Uterus (tissue), 4 donors: Measurements from ENCODE around the gene PGBD5. TPM values are rescaled to one million over a fixed set of nuclear protein-coding genes. Genes with fewer than 3 reads are reported as not detected.
A peak's percentile ranks its signal among the peaks of the same experiment; 100 is the strongest.

Experiments used
- DNase-seq, 2 donors: peaks; one replicate each; pipeline ENCODE4 v3.0.0-alpha.2; 2019 to 2020
- H3K27ac ChIP-seq, 2 donors: fragments of 200-600 bp; sonication (generic); 1 replicate in 1 of 2; 2 replicates in 1 of 2; pipeline ENCODE4 v1.5.1; 2016 to 2018
- H3K27me3 ChIP-seq, 2 donors: fragments of 200-600 bp; sonication (generic); one replicate each; pipeline ENCODE4 v1.5.1; 2018 to 2019; ENCODE audit warnings: control low read depth in 1 of 2
- H3K36me3 ChIP-seq, 2 donors: fragments of 200-600 bp; sonication (generic); one replicate each; pipeline ENCODE4 v1.5.1; 2019; ENCODE audit warnings: control low read depth in 1 of 2
- H3K4me1 ChIP-seq, 2 donors: fragments of 200-600 bp; sonication (generic); one replicate each; pipeline ENCODE4 v1.5.1; 2018 to 2019; ENCODE audit warnings: control low read depth in 1 of 2
- H3K4me3 ChIP-seq, 2 donors: fragments of 200-600 bp; sonication (generic); 1 replicate in 1 of 2; 2 replicates in 1 of 2; pipeline ENCODE4 v1.5.1; 2018 to 2019; ENCODE audit warnings: mild to moderate bottlenecking in 1 of 2
- H3K9me3 ChIP-seq, 2 donors: fragments of 200-600 bp; sonication (generic); one replicate each; pipeline ENCODE4 v1.5.1; 2019; ENCODE audit warnings: control low read depth in 1 of 2
- POLR2A ChIP-seq, 2 donors: fragments of 450-650 bp; IDR thresholded peaks; one replicate each; pipeline ENCODE4 v1.6.1; 2016; ENCODE audit warnings: antibody characterized with exemption in 2 of 2, mild to moderate bottlenecking in 1 of 2, moderate library complexity in 1 of 2
- intact Hi-C: fragments of 100-400 bp; cut with DNase I; formaldehyde crosslinking; loops from one replicate; pipeline ENCODE4 v1.15.1; 2023; ENCODE audit warnings: low total_unique reads
- total RNA-seq, 4 donors: library from RNA; depleted of rRNA in 3 of 4; stranded (reverse); fragments of >200 nt in 3 of 4; gene quantifications; one replicate each; pipeline versions ENCODE4 v1.1.0 to v1.2.4, GENCODE V29; 2014 to 2023
- TF ChIP-seq, protein P1 (sequence below), 4 experiments: fragments of 200-600 bp in 2 of 4; fragments of 450-650 bp in 2 of 4; sonication (generic) in 2 of 4; IDR thresholded peaks; one replicate each; pipeline ENCODE4 v1.5.1; 2016 to 2019; ENCODE audit warnings: antibody characterized with exemption in 4 of 4, mild to moderate bottlenecking in 2 of 4, moderate library complexity in 1 of 4
- donor health status: DM: yes; HTN: yes; CAD: no.

PGBD5 gene
- total RNA-seq, 4 donors from 2014 or later, result under 0.01 to 0.69 (median 0.11) TPM

DNA sequence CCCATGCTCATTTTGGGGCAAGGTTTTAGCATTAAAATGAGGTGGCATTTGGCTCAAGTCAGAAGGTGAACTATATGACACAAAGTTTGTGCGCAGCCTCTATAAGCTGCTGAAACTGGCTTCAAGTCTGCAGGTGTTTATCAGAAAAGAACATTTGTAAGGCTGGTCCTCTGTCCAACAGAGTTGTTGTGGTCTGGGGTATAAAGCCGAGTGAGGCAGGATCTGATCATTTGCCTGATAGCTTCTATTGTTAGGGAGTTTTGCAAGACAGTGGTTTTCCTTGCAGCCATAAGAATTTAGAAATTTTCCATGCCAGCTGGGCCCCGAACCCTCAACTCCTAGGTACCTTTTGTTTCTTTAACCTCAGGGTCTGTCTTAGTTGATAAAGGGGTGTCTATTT, 130.8 kb downstream of the PGBD5 start:
- intact Hi-C loops, result no loop called here
- Histone ChIP-seq H3K4me1 (no peaks in the 10 kb centered on the region), H3K36me3 (no peaks in the 10 kb centered on the region), H3K9me3 (no peaks in the 10 kb centered on the region), H3K27ac (no peak overlapping the region), H3K4me3 (no peak overlapping the region), H3K27me3 (no peaks in the 10 kb centered on the region)
- DNase-seq, result no peak
- TF ChIP-seq POLR2A (IDR thresholded peaks at IDR 0.05), result no peak
- TF ChIP-seq, protein P1, sequence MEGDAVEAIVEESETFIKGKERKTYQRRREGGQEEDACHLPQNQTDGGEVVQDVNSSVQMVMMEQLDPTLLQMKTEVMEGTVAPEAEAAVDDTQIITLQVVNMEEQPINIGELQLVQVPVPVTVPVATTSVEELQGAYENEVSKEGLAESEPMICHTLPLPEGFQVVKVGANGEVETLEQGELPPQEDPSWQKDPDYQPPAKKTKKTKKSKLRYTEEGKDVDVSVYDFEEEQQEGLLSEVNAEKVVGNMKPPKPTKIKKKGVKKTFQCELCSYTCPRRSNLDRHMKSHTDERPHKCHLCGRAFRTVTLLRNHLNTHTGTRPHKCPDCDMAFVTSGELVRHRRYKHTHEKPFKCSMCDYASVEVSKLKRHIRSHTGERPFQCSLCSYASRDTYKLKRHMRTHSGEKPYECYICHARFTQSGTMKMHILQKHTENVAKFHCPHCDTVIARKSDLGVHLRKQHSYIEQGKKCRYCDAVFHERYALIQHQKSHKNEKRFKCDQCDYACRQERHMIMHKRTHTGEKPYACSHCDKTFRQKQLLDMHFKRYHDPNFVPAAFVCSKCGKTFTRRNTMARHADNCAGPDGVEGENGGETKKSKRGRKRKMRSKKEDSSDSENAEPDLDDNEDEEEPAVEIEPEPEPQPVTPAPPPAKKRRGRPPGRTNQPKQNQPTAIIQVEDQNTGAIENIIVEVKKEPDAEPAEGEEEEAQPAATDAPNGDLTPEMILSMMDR (IDR thresholded peaks at IDR 0.05), result no peak

DNA sequence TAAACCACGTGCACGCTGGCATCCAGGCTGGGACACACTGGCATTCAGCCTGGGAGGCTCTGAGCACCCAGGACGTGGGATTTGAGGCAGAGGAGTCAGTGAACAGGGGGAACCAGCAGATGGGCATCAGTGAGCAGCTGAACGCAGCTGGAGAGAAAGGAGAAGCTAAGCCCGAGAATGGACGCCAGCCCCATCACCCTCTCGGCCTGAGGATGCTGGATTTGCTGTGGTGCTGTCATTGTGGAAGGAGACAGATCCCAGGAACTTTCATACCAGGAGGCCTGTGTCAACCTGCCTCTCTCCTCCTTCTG, 132.8 kb downstream of the PGBD5 start:
- Histone ChIP-seq H3K4me3 (no peak overlapping the region), H3K27me3 (no peaks in the 10 kb centered on the region), H3K27ac (no peak overlapping the region), H3K4me1 (no peaks in the 10 kb centered on the region), H3K9me3 (no peaks in the 10 kb centered on the region), H3K36me3 (no peaks in the 10 kb centered on the region)
- DNase-seq, result peak in 1 of 2 donors; percentile 5
- intact Hi-C loops, result no loop called here
- TF ChIP-seq, protein P1 (IDR thresholded peaks at IDR 0.05), result no peak
- no peak for TF ChIP-seq POLR2A (IDR thresholded peaks at IDR 0.05)

DNA sequence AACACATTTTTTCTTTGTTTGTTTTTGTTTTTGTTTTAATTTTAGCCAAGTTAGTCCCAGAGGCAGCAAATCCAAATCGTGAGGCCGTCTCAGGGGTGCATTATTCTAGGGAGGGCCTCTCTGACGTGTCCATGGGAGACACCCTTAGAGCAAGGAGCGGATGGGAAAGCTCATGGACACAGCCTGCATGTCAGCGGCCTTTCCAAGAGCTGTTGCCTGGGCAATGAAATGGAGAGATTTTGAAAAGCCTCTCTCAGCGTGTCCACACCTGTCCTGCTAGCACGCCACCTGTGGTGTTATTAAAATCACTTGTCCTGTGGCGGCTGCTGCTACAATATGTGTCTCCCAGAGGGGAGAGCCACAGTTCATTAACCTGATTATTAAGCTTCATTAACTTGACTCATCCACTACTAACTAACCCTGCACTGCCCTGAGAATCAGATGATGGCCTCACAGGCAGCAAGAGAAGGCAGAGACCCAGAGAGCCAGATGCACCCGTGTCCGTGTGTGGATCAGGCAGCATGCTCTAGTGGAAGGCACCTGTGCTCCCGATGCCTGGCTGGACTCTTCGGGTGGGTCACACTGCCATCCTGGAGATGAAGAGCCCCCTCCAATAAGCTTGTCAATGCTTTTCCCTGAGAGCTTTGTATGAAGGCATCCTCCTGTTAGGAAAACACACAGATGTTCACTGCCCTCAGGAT, 133.3 kb downstream of the PGBD5 start:
- no peak for TF ChIP-seq POLR2A (IDR thresholded peaks at IDR 0.05)
- TF ChIP-seq, protein P1 (IDR thresholded peaks at IDR 0.05), result no peak
- H3K27me3 ChIP-seq, result no peaks in the 10 kb centered on the region
- H3K36me3 ChIP-seq, result no peaks in the 10 kb centered on the region
- intact Hi-C loops, result no loop called here
- H3K4me1 ChIP-seq, result no peaks in the 10 kb centered on the region
- no peak overlapping the region for H3K4me3 ChIP-seq
- no peaks in the 10 kb centered on the region for H3K9me3 ChIP-seq
- no peak overlapping the region for H3K27ac ChIP-seq
- peak in 1 of 2 donors; percentile 7 for DNase-seq

DNA sequence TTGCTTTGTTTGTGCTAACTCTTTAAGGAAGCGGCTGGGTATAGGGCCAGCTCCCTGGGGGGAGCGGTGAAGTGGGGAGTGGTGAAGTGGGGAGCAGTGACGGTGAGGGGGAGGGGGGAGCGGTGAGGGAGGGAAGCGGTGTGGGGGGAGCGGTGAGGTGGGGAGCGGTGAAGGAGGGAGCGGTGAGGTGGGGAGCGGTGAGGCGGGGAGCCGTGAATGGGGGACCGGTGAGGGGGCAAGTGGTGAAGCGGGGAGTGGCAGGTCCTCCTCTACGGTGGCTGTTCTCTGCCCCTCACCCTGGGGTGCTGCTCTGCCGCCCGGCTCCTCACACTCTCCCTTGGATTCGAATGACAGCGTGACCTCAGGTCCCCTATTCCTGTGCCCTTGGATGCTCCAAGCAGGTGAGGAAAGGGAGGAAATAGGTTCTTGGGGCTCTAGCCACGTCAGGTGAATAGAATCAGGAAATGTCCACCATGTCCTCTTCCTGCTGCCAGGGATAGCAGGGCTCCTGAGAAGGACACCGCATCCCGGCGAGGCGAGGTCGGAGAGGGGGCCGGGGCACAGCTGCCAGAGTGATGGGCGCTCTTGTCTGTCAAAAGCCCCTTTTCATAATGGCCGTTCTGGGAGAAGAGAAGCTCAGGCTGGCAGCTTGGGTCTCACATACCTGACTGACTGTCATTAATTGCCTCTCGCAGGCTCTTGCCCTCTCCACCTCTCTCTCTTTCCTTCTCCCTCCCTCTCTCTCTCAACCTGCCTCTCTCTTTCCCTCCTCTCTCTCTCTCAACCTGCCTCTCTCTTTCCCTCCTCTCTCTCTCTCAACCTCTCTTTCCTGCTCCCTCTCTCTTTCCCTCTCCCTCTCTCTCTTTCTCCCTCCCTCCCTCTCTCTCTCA, 134.2 kb downstream of the PGBD5 start:
- H3K4me1 ChIP-seq, result no peaks in the 10 kb centered on the region
- DNase-seq, result peak in 1 of 2 donors; percentile 4
- H3K27ac ChIP-seq, result no peak overlapping the region
- H3K27me3 ChIP-seq, result no peaks in the 10 kb centered on the region
- TF ChIP-seq, protein P1 (IDR thresholded peaks at IDR 0.05), result no peak
- TF ChIP-seq POLR2A (IDR thresholded peaks at IDR 0.05), result no peak
- H3K4me3 ChIP-seq, result no peak overlapping the region
- H3K36me3 ChIP-seq, result no peaks in the 10 kb centered on the region
- intact Hi-C loops, result no loop called here
- H3K9me3 ChIP-seq, result no peaks in the 10 kb centered on the region

DNA sequence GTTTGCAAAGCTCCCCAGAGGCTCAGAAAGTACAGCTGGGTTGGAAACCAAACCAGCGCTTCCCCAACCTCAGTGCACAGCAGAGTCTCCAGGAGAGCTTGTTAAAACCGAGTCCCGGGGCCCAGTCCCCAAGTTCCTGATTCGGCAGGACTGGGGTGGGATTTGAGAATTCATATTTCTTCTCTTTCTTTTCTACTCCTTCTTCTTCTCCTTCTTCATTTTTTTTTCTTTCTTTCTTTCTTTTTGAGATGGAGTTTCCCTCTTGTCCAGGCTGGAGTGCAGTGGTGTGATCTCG, 136.8 kb downstream of the PGBD5 start:
- TF ChIP-seq, protein P1 (IDR thresholded peaks at IDR 0.05), result no peak
- TF ChIP-seq POLR2A (IDR thresholded peaks at IDR 0.05), result no peak

More for the DNA sequence above, 136.8 kb downstream of the PGBD5 start:
- H3K27ac ChIP-seq, result no peak overlapping the region
- H3K27me3 ChIP-seq, result no peaks in the 10 kb centered on the region
- no peak overlapping the region for H3K4me3 ChIP-seq
- no peaks in the 10 kb centered on the region for H3K9me3 ChIP-seq
- H3K36me3 ChIP-seq, result no peaks in the 10 kb centered on the region
- intact Hi-C loops, result no loop called here
- H3K4me1 ChIP-seq, result no peaks in the 10 kb centered on the region
- DNase-seq, result no peak
